Measurements from ENCODE around the gene CNTN6. TPM values are rescaled to one million over a fixed set of nuclear protein-coding genes. Genes with fewer than 3 reads are reported as not detected.

Gene CNTN6
- polyA plus RNA-seq, 2 donors, result 0.01 TPM; not detected in 1

DNA sequence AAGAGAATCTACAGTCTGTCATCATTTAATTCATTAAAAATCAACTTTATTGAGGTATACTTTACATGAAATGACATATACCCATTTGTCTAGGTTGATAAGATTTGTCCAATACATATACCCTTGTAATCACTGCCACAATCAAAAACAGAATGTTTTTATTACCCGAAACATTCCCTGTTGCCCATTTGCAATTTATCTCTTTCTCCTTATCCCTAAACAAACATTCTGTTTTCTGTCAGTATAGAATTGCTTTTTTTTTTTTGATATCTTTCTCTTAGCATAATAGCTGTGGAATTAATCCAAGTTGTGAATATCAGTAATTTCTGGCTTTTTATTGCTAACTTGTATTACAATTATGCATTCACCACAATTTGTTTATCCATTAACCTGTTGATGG lies 4.3 kb upstream of the CNTN6 start:
- no peaks in the 10 kb centered on the region for H3K36me3 ChIP-seq (ENCODE audit: control insufficient read depth in 2 of 2, insufficient read depth in 2 of 2, low read length in 1 of 2)
- no peaks in the 10 kb centered on the region for H3K27me3 ChIP-seq (ENCODE audit: control insufficient read depth in 1 of 2, insufficient read depth in 2 of 2, low read length in 2 of 2)
- no peaks in the 10 kb centered on the region for H3K9me3 ChIP-seq (ENCODE audit: control insufficient read depth in 2 of 2, insufficient read depth in 1 of 2, low read depth in 1 of 2, low read length in 1 of 2)
- H3K4me3 ChIP-seq (ENCODE audit: low read depth in 1 of 2, low read length in 2 of 2), result no peak overlapping the region
- H3K4me1 ChIP-seq (ENCODE audit: control insufficient read depth in 2 of 2, insufficient read depth in 2 of 2, low read length in 1 of 2), result no peaks in the 10 kb centered on the region
- 75 to 89% methylated on average over 1 of the region's 1 CpG for WGBS, 2 donors
- H3K27ac ChIP-seq (ENCODE audit: low read depth in 2 of 2, low read length in 1 of 2), result no peak overlapping the region

DNA sequence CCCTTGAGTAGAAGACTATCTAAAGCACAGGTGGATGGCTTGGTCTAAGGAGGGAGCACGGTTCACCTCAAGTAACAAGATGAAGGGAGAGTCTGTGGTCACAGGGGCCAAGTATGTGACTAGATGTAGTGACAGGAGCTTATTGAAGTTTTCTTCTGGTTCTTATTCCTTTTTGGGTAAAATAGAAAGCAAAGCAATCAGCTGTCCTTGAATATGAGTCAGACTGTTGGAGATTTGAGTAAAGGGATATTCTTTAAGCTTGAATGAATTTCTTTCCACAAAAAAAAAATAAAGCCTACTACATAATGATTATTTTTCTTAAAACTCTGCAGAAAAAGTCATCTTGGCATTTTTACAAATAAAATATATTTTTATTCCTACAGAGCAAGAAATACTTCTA lies 1.5 kb upstream of the CNTN6 start:
- H3K27ac ChIP-seq (ENCODE audit: low read depth in 2 of 2, low read length in 1 of 2), result no peak overlapping the region
- H3K36me3 ChIP-seq (ENCODE audit: control insufficient read depth in 2 of 2, insufficient read depth in 2 of 2, low read length in 1 of 2), result no peaks in the 10 kb centered on the region
- no peaks in the 10 kb centered on the region for H3K4me1 ChIP-seq (ENCODE audit: control insufficient read depth in 2 of 2, insufficient read depth in 2 of 2, low read length in 1 of 2)
- 68 to 71% methylated on average over 1 of the region's 1 CpG for WGBS, 2 donors
- no peaks in the 10 kb centered on the region for H3K27me3 ChIP-seq (ENCODE audit: control insufficient read depth in 1 of 2, insufficient read depth in 2 of 2, low read length in 2 of 2)
- no peaks in the 10 kb centered on the region for H3K9me3 ChIP-seq (ENCODE audit: control insufficient read depth in 2 of 2, insufficient read depth in 1 of 2, low read depth in 1 of 2, low read length in 1 of 2)
- H3K4me3 ChIP-seq (ENCODE audit: low read depth in 1 of 2, low read length in 2 of 2), result no peak overlapping the region

DNA sequence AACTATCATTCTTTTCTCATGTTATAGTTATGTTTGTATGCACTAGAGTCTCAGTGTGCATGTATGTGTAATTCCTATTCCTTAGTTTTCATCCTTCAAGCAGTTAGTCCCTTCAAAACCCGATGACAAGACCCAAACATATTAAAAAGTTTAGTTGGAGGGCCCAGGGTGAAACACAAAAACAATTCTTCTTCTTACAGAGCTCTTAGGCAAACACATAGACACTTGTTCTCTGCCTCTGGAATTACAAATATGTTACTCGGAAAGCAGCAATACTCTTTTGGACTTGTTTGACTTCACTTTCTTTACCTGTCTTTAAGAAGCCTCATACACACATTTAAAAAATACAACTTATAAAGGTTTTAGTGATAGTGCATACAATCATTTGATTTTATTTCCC lies 763 bp upstream of the CNTN6 start:
- Histone ChIP-seq H3K27me3 (ENCODE audit: control insufficient read depth in 1 of 2, insufficient read depth in 2 of 2, low read length in 2 of 2) (no peaks in the 10 kb centered on the region), H3K36me3 (ENCODE audit: control insufficient read depth in 2 of 2, insufficient read depth in 2 of 2, low read length in 1 of 2) (no peaks in the 10 kb centered on the region), H3K4me1 (ENCODE audit: control insufficient read depth in 2 of 2, insufficient read depth in 2 of 2, low read length in 1 of 2) (no peaks in the 10 kb centered on the region), H3K4me3 (ENCODE audit: low read depth in 1 of 2, low read length in 2 of 2) (no peak overlapping the region), H3K27ac (ENCODE audit: low read depth in 2 of 2, low read length in 1 of 2) (no peak overlapping the region), H3K9me3 (ENCODE audit: control insufficient read depth in 2 of 2, insufficient read depth in 1 of 2, low read depth in 1 of 2, low read length in 1 of 2) (no peaks in the 10 kb centered on the region)
- WGBS, 2 donors, result 53 to 57% methylated on average over 2 of the region's 2 CpGs

DNA sequence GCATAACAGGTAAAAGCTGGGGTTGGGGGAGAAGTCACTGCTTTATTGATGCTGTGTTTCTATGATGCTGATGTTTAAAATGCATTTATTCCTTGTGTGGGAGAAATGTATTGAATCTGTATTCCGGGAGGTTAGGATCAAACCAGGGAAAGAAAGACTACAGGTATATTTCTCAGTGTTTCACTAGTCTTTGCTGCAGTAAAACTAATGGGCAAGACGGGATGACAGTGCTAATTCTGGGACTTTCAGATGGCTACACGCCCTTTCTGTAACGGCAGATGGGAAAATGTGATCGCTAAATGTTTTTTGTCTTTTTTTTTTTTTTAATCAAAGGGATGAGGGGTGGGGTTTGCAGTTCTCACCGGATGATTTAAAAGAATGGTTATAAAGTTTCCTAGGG lies 393 bp downstream of the CNTN6 start:
- Histone ChIP-seq H3K4me1 (ENCODE audit: control insufficient read depth in 2 of 2, insufficient read depth in 2 of 2, low read length in 1 of 2) (no peaks in the 10 kb centered on the region), H3K9me3 (ENCODE audit: control insufficient read depth in 2 of 2, insufficient read depth in 1 of 2, low read depth in 1 of 2, low read length in 1 of 2) (no peaks in the 10 kb centered on the region), H3K27ac (ENCODE audit: low read depth in 2 of 2, low read length in 1 of 2) (no peak overlapping the region), H3K27me3 (ENCODE audit: control insufficient read depth in 1 of 2, insufficient read depth in 2 of 2, low read length in 2 of 2) (no peaks in the 10 kb centered on the region), H3K4me3 (ENCODE audit: low read depth in 1 of 2, low read length in 2 of 2) (no peak overlapping the region), H3K36me3 (ENCODE audit: control insufficient read depth in 2 of 2, insufficient read depth in 2 of 2, low read length in 1 of 2) (no peaks in the 10 kb centered on the region)
- 70 to 71% methylated on average over 6 of the region's 6 CpGs for WGBS, 2 donors

DNA sequence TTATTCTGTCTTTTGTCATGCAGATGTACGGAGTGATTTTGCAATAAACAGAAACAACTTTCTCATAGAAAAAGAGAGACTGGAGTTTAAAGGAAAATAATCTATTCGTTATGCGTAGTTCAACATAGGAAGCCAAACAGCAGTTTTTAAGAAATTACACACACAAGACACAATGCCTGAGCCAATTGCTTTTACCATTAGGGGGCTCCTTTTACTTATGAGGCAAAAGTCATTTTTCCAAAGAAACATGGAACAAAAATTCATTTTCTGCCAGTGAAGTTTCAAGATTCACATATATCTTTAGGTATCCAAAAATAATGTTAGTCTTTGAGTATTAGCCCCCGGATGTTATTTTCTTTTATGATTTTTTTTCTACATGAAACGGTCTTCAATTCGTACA lies 10.7 kb downstream of the CNTN6 start:
- 82 to 86% methylated on average over 6 of the region's 6 CpGs for WGBS, 2 donors
- no peaks in the 10 kb centered on the region for H3K4me1 ChIP-seq (ENCODE audit: control insufficient read depth in 2 of 2, insufficient read depth in 2 of 2, low read length in 1 of 2)
- no peaks in the 10 kb centered on the region for H3K27me3 ChIP-seq (ENCODE audit: control insufficient read depth in 1 of 2, insufficient read depth in 2 of 2, low read length in 2 of 2)
- no peak overlapping the region for H3K27ac ChIP-seq (ENCODE audit: low read depth in 2 of 2, low read length in 1 of 2)
- H3K9me3 ChIP-seq (ENCODE audit: control insufficient read depth in 2 of 2, insufficient read depth in 1 of 2, low read depth in 1 of 2, low read length in 1 of 2), result no peaks in the 10 kb centered on the region
- no peaks in the 10 kb centered on the region for H3K36me3 ChIP-seq (ENCODE audit: control insufficient read depth in 2 of 2, insufficient read depth in 2 of 2, low read length in 1 of 2)
- H3K4me3 ChIP-seq (ENCODE audit: low read depth in 1 of 2, low read length in 2 of 2), result no peak overlapping the region

DNA sequence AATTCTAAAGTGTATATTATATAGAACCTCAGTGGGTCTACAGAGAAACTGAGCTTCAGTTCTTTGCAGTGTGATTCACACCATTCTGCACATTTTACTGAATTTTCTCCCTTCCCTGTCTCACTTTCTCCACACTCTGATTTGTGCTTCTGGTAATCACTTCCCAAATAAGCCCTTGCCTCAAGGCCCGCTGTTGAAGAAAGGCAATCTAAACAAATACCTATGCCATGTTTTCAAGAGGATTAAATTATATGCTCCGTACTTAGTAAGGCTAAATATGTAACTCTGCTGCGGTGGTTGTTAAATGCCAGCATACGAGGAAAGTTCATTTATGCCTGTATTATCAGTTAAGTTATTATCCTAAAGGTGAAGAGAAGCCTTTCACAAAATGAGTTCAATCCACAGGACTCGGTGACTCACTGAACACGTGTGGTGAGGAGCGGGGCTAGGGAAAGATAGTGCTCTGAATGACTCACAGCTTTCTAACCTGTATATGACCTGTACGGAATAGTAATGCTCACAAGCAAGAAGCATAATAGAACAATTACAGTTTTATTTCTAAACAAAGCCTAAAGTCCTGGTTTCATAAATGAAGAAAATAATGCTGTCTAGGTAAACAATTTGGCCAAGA lies 25.1 kb downstream of the CNTN6 start:
- H3K36me3 ChIP-seq (ENCODE audit: control insufficient read depth in 2 of 2, insufficient read depth in 2 of 2, low read length in 1 of 2), result no peaks in the 10 kb centered on the region
- no peaks in the 10 kb centered on the region for H3K9me3 ChIP-seq (ENCODE audit: control insufficient read depth in 2 of 2, insufficient read depth in 1 of 2, low read depth in 1 of 2, low read length in 1 of 2)
- 54 to 55% methylated on average over 8 of the region's 8 CpGs for WGBS, 2 donors
- H3K4me1 ChIP-seq (ENCODE audit: control insufficient read depth in 2 of 2, insufficient read depth in 2 of 2, low read length in 1 of 2), result no peaks in the 10 kb centered on the region
- H3K27ac ChIP-seq (ENCODE audit: low read depth in 2 of 2, low read length in 1 of 2), result no peak overlapping the region
- H3K27me3 ChIP-seq (ENCODE audit: control insufficient read depth in 1 of 2, insufficient read depth in 2 of 2, low read length in 2 of 2), result no peaks in the 10 kb centered on the region
- no peak overlapping the region for H3K4me3 ChIP-seq (ENCODE audit: low read depth in 1 of 2, low read length in 2 of 2)

DNA sequence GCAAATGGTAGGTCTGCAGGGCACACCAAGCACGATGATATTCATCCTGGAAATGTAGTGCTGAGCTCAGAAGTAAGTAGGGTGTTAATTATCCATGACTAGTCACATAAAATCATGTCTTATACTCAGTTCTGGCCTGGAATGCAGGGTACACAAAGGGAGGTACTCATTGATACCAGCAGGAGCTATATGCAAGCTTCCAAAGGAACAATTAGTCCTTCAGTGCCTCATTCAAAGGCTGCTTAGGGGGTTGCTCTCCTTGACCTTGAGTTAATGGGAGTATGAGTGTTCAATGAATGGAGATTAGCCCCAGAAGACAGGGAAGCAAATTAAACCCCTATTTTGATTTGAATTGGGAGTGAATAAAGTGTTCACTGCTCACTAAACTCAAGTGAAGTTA lies 38.3 kb downstream of the CNTN6 start:
- no peaks in the 10 kb centered on the region for H3K4me1 ChIP-seq (ENCODE audit: control insufficient read depth in 2 of 2, insufficient read depth in 2 of 2, low read length in 1 of 2)
- no peaks in the 10 kb centered on the region for H3K27me3 ChIP-seq (ENCODE audit: control insufficient read depth in 1 of 2, insufficient read depth in 2 of 2, low read length in 2 of 2)
- no peaks in the 10 kb centered on the region for H3K36me3 ChIP-seq (ENCODE audit: control insufficient read depth in 2 of 2, insufficient read depth in 2 of 2, low read length in 1 of 2)
- 32 to 44% methylated on average over 1 of the region's 1 CpG for WGBS, 2 donors
- no peak overlapping the region for H3K4me3 ChIP-seq (ENCODE audit: low read depth in 1 of 2, low read length in 2 of 2)
- no peak overlapping the region for H3K27ac ChIP-seq (ENCODE audit: low read depth in 2 of 2, low read length in 1 of 2)
- H3K9me3 ChIP-seq (ENCODE audit: control insufficient read depth in 2 of 2, insufficient read depth in 1 of 2, low read depth in 1 of 2, low read length in 1 of 2), result no peaks in the 10 kb centered on the region

DNA sequence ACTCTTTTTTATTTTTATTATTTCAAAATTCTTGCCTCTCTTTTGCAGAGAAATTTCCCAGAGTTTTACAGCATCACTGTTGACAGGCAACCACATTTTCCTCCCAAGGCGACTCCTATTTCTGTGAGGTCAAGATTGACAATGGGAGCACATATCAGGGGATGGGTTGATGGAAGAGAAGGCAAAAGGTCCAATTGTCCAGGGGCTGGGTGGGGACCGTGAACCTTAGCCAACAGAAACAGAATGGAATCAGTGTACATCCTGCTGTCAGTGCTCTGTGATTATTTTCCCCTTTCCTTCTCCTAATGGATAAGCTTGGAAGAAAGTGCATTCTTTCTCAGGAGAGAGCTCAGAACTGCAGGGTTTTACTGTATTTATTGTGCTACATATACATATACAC lies 42.4 kb downstream of the CNTN6 start:
- Histone ChIP-seq H3K36me3 (ENCODE audit: control insufficient read depth in 2 of 2, insufficient read depth in 2 of 2, low read length in 1 of 2) (no peaks in the 10 kb centered on the region), H3K4me3 (ENCODE audit: low read depth in 1 of 2, low read length in 2 of 2) (no peak overlapping the region), H3K4me1 (ENCODE audit: control insufficient read depth in 2 of 2, insufficient read depth in 2 of 2, low read length in 1 of 2) (no peaks in the 10 kb centered on the region), H3K27me3 (ENCODE audit: control insufficient read depth in 1 of 2, insufficient read depth in 2 of 2, low read length in 2 of 2) (no peaks in the 10 kb centered on the region), H3K9me3 (ENCODE audit: control insufficient read depth in 2 of 2, insufficient read depth in 1 of 2, low read depth in 1 of 2, low read length in 1 of 2) (no peaks in the 10 kb centered on the region), H3K27ac (ENCODE audit: low read depth in 2 of 2, low read length in 1 of 2) (no peak overlapping the region)
- WGBS, 2 donors, result 52 to 54% methylated on average over 2 of the region's 2 CpGs

DNA sequence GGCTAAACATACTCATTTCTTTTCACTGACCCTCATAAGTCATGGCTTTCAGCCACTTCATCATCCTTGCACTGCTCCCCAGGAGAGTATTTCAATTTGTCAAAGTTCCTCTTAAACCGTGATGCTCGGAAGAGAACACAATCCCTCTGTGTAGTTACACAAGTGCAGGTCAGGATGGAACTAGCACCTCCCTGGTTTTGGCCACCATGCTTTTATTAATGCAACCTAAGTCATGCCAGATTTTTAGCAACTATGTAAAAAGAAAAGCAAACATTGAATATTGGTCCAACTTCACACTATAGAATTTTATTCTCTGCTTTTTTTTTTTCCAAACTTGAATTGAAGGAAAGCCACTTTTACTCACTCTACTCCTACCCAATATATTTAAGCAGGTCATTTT lies 45.2 kb downstream of the CNTN6 start:
- no peaks in the 10 kb centered on the region for H3K36me3 ChIP-seq (ENCODE audit: control insufficient read depth in 2 of 2, insufficient read depth in 2 of 2, low read length in 1 of 2)
- H3K27ac ChIP-seq (ENCODE audit: low read depth in 2 of 2, low read length in 1 of 2), result no peak overlapping the region
- no peaks in the 10 kb centered on the region for H3K27me3 ChIP-seq (ENCODE audit: control insufficient read depth in 1 of 2, insufficient read depth in 2 of 2, low read length in 2 of 2)
- WGBS, 2 donors, result 64 to 65% methylated on average over 2 of the region's 2 CpGs
- H3K4me1 ChIP-seq (ENCODE audit: control insufficient read depth in 2 of 2, insufficient read depth in 2 of 2, low read length in 1 of 2), result no peaks in the 10 kb centered on the region
- H3K9me3 ChIP-seq (ENCODE audit: control insufficient read depth in 2 of 2, insufficient read depth in 1 of 2, low read depth in 1 of 2, low read length in 1 of 2), result no peaks in the 10 kb centered on the region
- H3K4me3 ChIP-seq (ENCODE audit: low read depth in 1 of 2, low read length in 2 of 2), result no peak overlapping the region

DNA sequence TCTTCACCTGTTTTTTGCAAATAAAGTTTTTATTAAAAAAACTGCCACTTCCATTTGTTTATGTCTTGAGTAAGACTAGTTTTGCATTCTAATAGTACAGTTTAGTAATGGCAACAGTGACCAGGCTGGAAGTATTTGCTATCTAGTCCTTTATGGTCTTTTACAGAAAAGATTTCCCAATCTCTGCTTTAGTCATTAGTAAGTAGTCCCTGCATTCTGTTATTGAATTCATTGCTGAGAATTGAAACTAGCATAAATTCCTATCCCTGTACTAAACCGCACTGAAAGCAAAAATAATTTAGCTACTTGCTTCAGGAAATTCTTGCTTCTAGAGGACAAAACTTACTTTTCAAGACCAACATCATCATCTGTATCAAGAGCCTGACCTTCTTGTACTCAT lies 46.2 kb downstream of the CNTN6 start:
- H3K27ac ChIP-seq (ENCODE audit: low read depth in 2 of 2, low read length in 1 of 2), result no peak overlapping the region
- 38 to 51% methylated on average over 1 of the region's 1 CpG for WGBS, 2 donors
- no peak overlapping the region for H3K4me3 ChIP-seq (ENCODE audit: low read depth in 1 of 2, low read length in 2 of 2)
- H3K9me3 ChIP-seq (ENCODE audit: control insufficient read depth in 2 of 2, insufficient read depth in 1 of 2, low read depth in 1 of 2, low read length in 1 of 2), result no peaks in the 10 kb centered on the region
- H3K27me3 ChIP-seq (ENCODE audit: control insufficient read depth in 1 of 2, insufficient read depth in 2 of 2, low read length in 2 of 2), result no peaks in the 10 kb centered on the region
- H3K36me3 ChIP-seq (ENCODE audit: control insufficient read depth in 2 of 2, insufficient read depth in 2 of 2, low read length in 1 of 2), result no peaks in the 10 kb centered on the region
- no peaks in the 10 kb centered on the region for H3K4me1 ChIP-seq (ENCODE audit: control insufficient read depth in 2 of 2, insufficient read depth in 2 of 2, low read length in 1 of 2)

Data from esophagus (tissue), 2 donors.